DND-41 (cell line): ENCODE data around the gene CTDSP2.

Source experiments
- ATAC-seq: fragments of 200-7000 bp; cut with Tn5 transposase; 3 replicates; pipeline ENCODE4 v1.9.1; 2021; ENCODE audit warnings: low read depth; ENCODE audit not compliant: insufficient read depth
- DNase-seq: peaks from one replicate; pipeline ENCODE4 v3.0.0-alpha.2; 2020
- H2AFZ ChIP-seq: 2 replicates; pipeline ENCODE4 v1.6.0; 2012; ENCODE audit warnings: low read depth, low read length
- H3K27ac ChIP-seq: 2 replicates; pipeline ENCODE4 v1.5.1; 2012; ENCODE audit warnings: low read length, inconsistent platforms
- H3K27me3 ChIP-seq: fragments of 200-600 bp; sonication (generic); 2 replicates; pipeline ENCODE4 v1.6.0; 2012; ENCODE audit warnings: low read length, mild to moderate bottlenecking, inconsistent platforms; ENCODE audit not compliant: insufficient read depth, poor library complexity
- H3K36me3 ChIP-seq: 2 replicates; pipeline ENCODE4 v1.5.1; 2012; ENCODE audit warnings: low read length, inconsistent platforms; ENCODE audit not compliant: insufficient read depth
- H3K4me1 ChIP-seq: 2 replicates; pipeline ENCODE4 v1.5.1; 2012; ENCODE audit warnings: mild to moderate bottlenecking, low read length; ENCODE audit not compliant: insufficient read depth
- H3K4me2 ChIP-seq: 2 replicates; pipeline ENCODE4 v1.6.0; 2012; ENCODE audit warnings: mild to moderate bottlenecking, moderate library complexity, low read length, inconsistent platforms; ENCODE audit not compliant: insufficient read depth
- H3K4me3 ChIP-seq, 2 experiments: fragments of 200-600 bp in 1 of 2; shearing (Covaris generic) in 1 of 2; 2 replicates each; pipeline ENCODE4 v1.5.1; 2012 to 2016; ENCODE audit warnings: inconsistent platforms in 2 of 2, low read length in 2 of 2, mild to moderate bottlenecking in 2 of 2, low read depth in 1 of 2, moderate library complexity in 1 of 2
- H3K79me2 ChIP-seq: 2 replicates; pipeline ENCODE4 v1.6.0; 2012; ENCODE audit warnings: low read length, inconsistent platforms; ENCODE audit not compliant: insufficient read depth
- H3K9ac ChIP-seq: 2 replicates; pipeline ENCODE4 v1.6.0; 2012; ENCODE audit warnings: low read depth, mild to moderate bottlenecking, inconsistent platforms, low read length, moderate library complexity
- H3K9me3 ChIP-seq: 2 replicates; pipeline ENCODE4 v1.5.1; 2012; ENCODE audit warnings: low read length, moderate library complexity, mild to moderate bottlenecking, inconsistent platforms; ENCODE audit not compliant: insufficient read depth, severe bottlenecking
- H4K20me1 ChIP-seq: 2 replicates; pipeline ENCODE4 v1.6.0; 2012; ENCODE audit warnings: low read length; ENCODE audit not compliant: insufficient read depth
- CTCF ChIP-seq: IDR thresholded peaks from 2 replicates; pipeline ENCODE4 v1.5.1; 2012; ENCODE audit warnings: borderline replicate concordance, low read length, moderate library complexity, mild to moderate bottlenecking; ENCODE audit not compliant: poor library complexity, severe bottlenecking; ENCODE audit errors: extremely low read depth
- EZH2 ChIP-seq: IDR thresholded peaks from 3 replicates; pipeline ENCODE4 v1.6.1; 2012; ENCODE audit warnings: borderline replicate concordance, low read depth, mild to moderate bottlenecking, moderate library complexity, low read length, inconsistent platforms; ENCODE audit not compliant: severe bottlenecking

The CTDSP2 gene

GRCh38 chr12:57869298-57869926 lies 22.9 kb upstream of the CTDSP2 start:
- H3K27me3 ChIP-seq: peaks cover 23% of the 10 kb centered on the region
- H3K4me2 ChIP-seq: no peak overlapping the region
- H3K27ac ChIP-seq: no peak overlapping the region
- no peaks in the 10 kb centered on the region for H3K9me3 ChIP-seq
- DNase-seq (no peak), ATAC-seq (no peak)
- H4K20me1 ChIP-seq: 0 out of 2 replicates have a peak, but pooled peaks cover 2% of the 10 kb centered on the region
- no peak overlapping the region for H3K4me3 ChIP-seq
- H3K4me1 ChIP-seq: peaks cover 8% of the 10 kb centered on the region; the same call in 1 of the 2 replicates
- no peaks in the 10 kb centered on the region for H3K79me2 ChIP-seq
- H2AFZ ChIP-seq: no peak overlapping the region
- H3K9ac ChIP-seq: no peak overlapping the region
- no peaks in the 10 kb centered on the region for H3K36me3 ChIP-seq
- TF ChIP-seq CTCF (no peak), EZH2 (no peak)

GRCh38 chr12:57868851-57869268 lies 22.3 kb upstream of the CTDSP2 start:
- Histone ChIP-seq H2AFZ (no peak overlapping the region), H3K27ac (no peak overlapping the region), H3K27me3 (peaks cover 29% of the 10 kb centered on the region), H3K9me3 (no peaks in the 10 kb centered on the region), H3K36me3 (no peaks in the 10 kb centered on the region), H3K4me3 (no peak overlapping the region), H3K4me1 (peaks cover 8% of the 10 kb centered on the region; the same call in 1 of the 2 replicates), H4K20me1 (0 out of 2 replicates have a peak, but pooled peaks cover 2% of the 10 kb centered on the region), H3K9ac (no peak overlapping the region), H3K79me2 (no peaks in the 10 kb centered on the region), H3K4me2 (no peak overlapping the region)
- DNase-seq (no peak), ATAC-seq (no peak)
- TF ChIP-seq EZH2: no peak
- no peak for TF ChIP-seq CTCF

GRCh38 chr12:57868221-57868620 lies 21.7 kb upstream of the CTDSP2 start:
- H2AFZ ChIP-seq: no peak overlapping the region
- no peaks in the 10 kb centered on the region for H3K9me3 ChIP-seq
- no peak for TF ChIP-seq CTCF
- TF ChIP-seq EZH2: no peak
- no peak overlapping the region for H3K4me3 ChIP-seq
- 0 out of 2 replicates have a peak, but pooled peaks cover 2% of the 10 kb centered on the region for H4K20me1 ChIP-seq
- H3K9ac ChIP-seq: no peak overlapping the region
- ATAC-seq (no peak), DNase-seq (no peak)
- H3K27ac ChIP-seq: no peak overlapping the region
- H3K27me3 ChIP-seq: peaks cover 35% of the 10 kb centered on the region
- H3K79me2 ChIP-seq: no peaks in the 10 kb centered on the region
- H3K36me3 ChIP-seq: no peaks in the 10 kb centered on the region
- H3K4me2 ChIP-seq: no peak overlapping the region
- peaks cover 8% of the 10 kb centered on the region; the same call in 1 of the 2 replicates for H3K4me1 ChIP-seq
